ENCODE measurements around the gene COMMD2. TPM values are rescaled to one million over a fixed set of nuclear protein-coding genes. Genes with fewer than 3 reads are reported as not detected.

The COMMD2 gene
- polyA plus RNA-seq, 3 donors, result 15.1 to 74.4 (median 73.5) TPM

GRCh38 chr3:149701977-149702350, 50.3 kb downstream of the COMMD2 start:
- intact Hi-C loops (cut with micrococcal nuclease), result no loop called here
- Mint-ChIP-seq H3K4me3 (no peak overlapping the region), H3K36me3 (no peaks in the 10 kb centered on the region), H3K9me3 (peaks cover 16 to 30% (median 28%) of the 10 kb centered on the region in 7 donors), H3K27me3 (ENCODE audit: low read depth in 3 of 3) (peaks cover 8 to 17% (median 15%) of the 10 kb centered on the region in 3 donors), H3K27ac (no peak overlapping the region), H3K4me1 (no peaks in the 10 kb centered on the region)
- H3K4me2 ChIP-seq (replicated peaks; ENCODE audit: extremely low read depth, low read length, poor library complexity, severe bottlenecking), result no peak overlapping the region
- H3K27me3 ChIP-seq (ENCODE audit: control insufficient read depth in 2 of 2, insufficient read depth in 2 of 2, low read length in 2 of 2), result peaks cover 3 to 8% of the 10 kb centered on the region in 2 donors
- H3K27ac ChIP-seq (ENCODE audit: low read depth in 1 of 2, low read length in 2 of 2), result no peak overlapping the region
- H3K9me3 ChIP-seq (replicated peaks in 1 of 2; ENCODE audit: control insufficient read depth in 1 of 2, insufficient read depth in 1 of 2, low read length in 2 of 2), result peaks cover 18 to 20% of the 10 kb centered on the region in 2 donors
- WGBS (ENCODE audit: insufficient coverage), result no CpG with 5 or more reads among the region's 1 CpG
- H2AFZ ChIP-seq (ENCODE audit: insufficient read depth, low read depth, low read length, poor library complexity, severe bottlenecking), result no peak overlapping the region
- H3K4me1 ChIP-seq (ENCODE audit: control insufficient read depth in 1 of 2, insufficient read depth in 2 of 2, low read length in 2 of 2), result no peaks in the 10 kb centered on the region
- no peak overlapping the region for H3K4me3 ChIP-seq (replicated peaks in 1 of 3; ENCODE audit: low read depth in 2 of 3, low read length in 3 of 3)
- no peaks in the 10 kb centered on the region for H3K36me3 ChIP-seq (replicated peaks in 1 of 2; ENCODE audit: control insufficient read depth in 1 of 2, insufficient read depth in 2 of 2, low read length in 2 of 2)
- no peaks in the 10 kb centered on the region for H4K20me1 ChIP-seq (ENCODE audit: insufficient read depth, low read length)
- H3K79me2 ChIP-seq (ENCODE audit: insufficient read depth, low read length), result no peaks in the 10 kb centered on the region
- TF ChIP-seq CTCF (IDR thresholded peaks at IDR 0.05), result no peak
- H3K9ac ChIP-seq (ENCODE audit: insufficient read depth, low read length, poor library complexity, severe bottlenecking), result no peak overlapping the region
- no peak for DNase-seq

GRCh38 chr3:149701206-149701976, 50.9 kb downstream of the COMMD2 start:
- 72% methylated on average over 3 of the region's 12 CpGs for WGBS (ENCODE audit: insufficient coverage)
- Histone ChIP-seq H3K4me3 (replicated peaks in 1 of 3; ENCODE audit: low read depth in 2 of 3, low read length in 3 of 3) (no peak overlapping the region), H3K9ac (ENCODE audit: insufficient read depth, low read length, poor library complexity, severe bottlenecking) (no peak overlapping the region), H3K27ac (ENCODE audit: low read depth in 1 of 2, low read length in 2 of 2) (no peak overlapping the region), H3K4me2 (replicated peaks; ENCODE audit: extremely low read depth, low read length, poor library complexity, severe bottlenecking) (no peak overlapping the region), H3K27me3 (ENCODE audit: control insufficient read depth in 2 of 2, insufficient read depth in 2 of 2, low read length in 2 of 2) (peaks cover 3 to 8% of the 10 kb centered on the region in 2 donors), H3K9me3 (replicated peaks in 1 of 2; ENCODE audit: control insufficient read depth in 1 of 2, insufficient read depth in 1 of 2, low read length in 2 of 2) (peaks cover 18 to 20% of the 10 kb centered on the region in 2 donors), H3K36me3 (replicated peaks in 1 of 2; ENCODE audit: control insufficient read depth in 1 of 2, insufficient read depth in 2 of 2, low read length in 2 of 2) (no peaks in the 10 kb centered on the region), H3K4me1 (ENCODE audit: control insufficient read depth in 1 of 2, insufficient read depth in 2 of 2, low read length in 2 of 2) (no peaks in the 10 kb centered on the region), H3K79me2 (ENCODE audit: insufficient read depth, low read length) (no peaks in the 10 kb centered on the region), H4K20me1 (ENCODE audit: insufficient read depth, low read length) (no peaks in the 10 kb centered on the region), H2AFZ (ENCODE audit: insufficient read depth, low read depth, low read length, poor library complexity, severe bottlenecking) (no peak overlapping the region)
- Mint-ChIP-seq H3K27ac (no peak overlapping the region), H3K4me1 (no peaks in the 10 kb centered on the region), H3K27me3 (ENCODE audit: low read depth in 3 of 3) (peaks cover 7 to 18% (median 14%) of the 10 kb centered on the region in 3 donors), H3K4me3 (no peak overlapping the region), H3K9me3 (peaks cover 16 to 34% (median 28%) of the 10 kb centered on the region in 7 donors), H3K36me3 (no peaks in the 10 kb centered on the region)
- no peak for TF ChIP-seq CTCF (IDR thresholded peaks at IDR 0.05)
- intact Hi-C loops (cut with micrococcal nuclease), result no loop called here
- no peak for DNase-seq

Small RNAs within 50 kb of the gene (small RNA-seq; reads per million reads assigned to genes)
- not detected for gene RNU6-507P (ENCODE audit: insufficient read length, low read depth)

Other genes with a start within 250 kb of the COMMD2 start
- gene WWTR1, start 94.5 kb downstream of the COMMD2 start, polyA plus RNA-seq, result not detected
- gene ANKUB1, start 40.1 kb upstream of the COMMD2 start, polyA plus RNA-seq, result under 1 TPM in 1 of 3 donors, not detected in 2; 0.05 TPM
- 100 to 1,000 TPM in 2 of 3 donors, 10 to 100 TPM in 1; 95.4 to 481 (median 462) TPM for gene RNF13, start 60.7 kb upstream of the COMMD2 start, polyA plus RNA-seq
- gene PFN2, start 218.4 kb upstream of the COMMD2 start, polyA plus RNA-seq, result not detected

All from CD14-positive monocyte (primary cell).